Urinary bladder (tissue), 4 donors: ENCODE results near the gene DRC7. TPM values are rescaled to one million over a fixed set of nuclear protein-coding genes. Genes with fewer than 3 reads are reported as not detected.
"Not testable (repeated sequence)": the region's sequence is repeated elsewhere in the genome, so short reads cannot be mapped to it uniquely, and the experiment has no call there.

ENCODE experiments used
- DNase-seq: peaks from one replicate; pipeline ENCODE4 v3.0.0-alpha.2; 2015; ENCODE audit errors: extremely low spot score
- H3K27ac ChIP-seq: one replicate; pipeline ENCODE4 v1.5.1; 2013; ENCODE audit warnings: low read depth, mild to moderate bottlenecking, moderate library complexity
- H3K36me3 ChIP-seq: one replicate; pipeline ENCODE4 v1.6.1; 2013; ENCODE audit warnings: mild to moderate bottlenecking, moderate library complexity; ENCODE audit not compliant: insufficient read depth
- H3K4me1 ChIP-seq: one replicate; pipeline ENCODE4 v1.6.1; 2013; ENCODE audit warnings: mild to moderate bottlenecking, moderate library complexity; ENCODE audit not compliant: insufficient read depth
- H3K4me3 ChIP-seq: one replicate; pipeline ENCODE4 v1.5.1; 2013; ENCODE audit warnings: low read depth, low read length
- WGBS: extraction: QIAGEN DNeasy Blood & Tissue Kit; methylation state at CpG from one replicate; pipeline ENCODE4 v1.1.7; 2013; 5-methylcytosine and 5-hydroxymethylcytosine counted together
- polyA plus RNA-seq: library from polyadenylated mRNA; stranded (reverse); fragments of 200-250 nt; gene quantifications from one replicate; pipeline ENCODE4 v1.2.3, GENCODE V29; 2013
- total RNA-seq: library from RNA; depleted of rRNA; stranded (reverse); fragments of >200 nt; gene quantifications from one replicate; pipeline ENCODE4 v1.2.3, GENCODE V29; 2014
- donor health status: healthy with polysubstance abuse.
- donor health status: healthy.

Gene DRC7
- total and polyA plus RNA-seq, 2 donors, result not detected

GRCh38 chr16:57700781-57701551 is 6.4 kb downstream of the DRC7 start:
- Histone ChIP-seq H3K4me3 (no peak overlapping the region), H3K27ac (no peak overlapping the region), H3K4me1 (no peaks in the 10 kb centered on the region), H3K36me3 (no peaks in the 10 kb centered on the region)
- DNase-seq, result no peak
- 70% methylated on average over 10 of the region's 10 CpGs for WGBS

- no peaks in the 10 kb centered on the region for H3K4me1 ChIP-seq
- DNase-seq, result no peak
- no peaks in the 10 kb centered on the region for H3K36me3 ChIP-seq
- 54% methylated on average over 23 of the region's 23 CpGs for WGBS
- no peak overlapping the region for H3K4me3 ChIP-seq
- no peak overlapping the region for H3K27ac ChIP-seq
Observed at GRCh38 chr16:57701759-57702371, 7.3 kb downstream of the DRC7 start.

- 90% methylated on average over 11 of the region's 11 CpGs for WGBS
- H3K4me3 ChIP-seq, result no peak overlapping the region
- H3K36me3 ChIP-seq, result no peaks in the 10 kb centered on the region
- no peaks in the 10 kb centered on the region for H3K4me1 ChIP-seq
- DNase-seq, result no peak
- no peak overlapping the region for H3K27ac ChIP-seq
Observed at GRCh38 chr16:57703416-57704010, 8.9 kb downstream of the DRC7 start.

GRCh38 chr16:57704011-57704904 is 9.7 kb downstream of the DRC7 start:
- Histone ChIP-seq H3K4me3 (no peak overlapping the region), H3K36me3 (no peaks in the 10 kb centered on the region), H3K4me1 (no peaks in the 10 kb centered on the region), H3K27ac (no peak overlapping the region)
- DNase-seq, result no peak
- 71% methylated on average over 11 of the region's 11 CpGs for WGBS

GRCh38 chr16:57704905-57705852 is 10.6 kb downstream of the DRC7 start:
- Histone ChIP-seq H3K27ac (no peak overlapping the region), H3K36me3 (no peaks in the 10 kb centered on the region), H3K4me1 (no peaks in the 10 kb centered on the region), H3K4me3 (no peak overlapping the region)
- 94% methylated on average over 4 of the region's 4 CpGs for WGBS
- no peak for DNase-seq

GRCh38 chr16:57706717-57707116 is 12.1 kb downstream of the DRC7 start:
- no peak overlapping the region for H3K27ac ChIP-seq
- no peaks in the 10 kb centered on the region for H3K4me1 ChIP-seq
- DNase-seq, result no peak
- H3K4me3 ChIP-seq, result no peak overlapping the region
- WGBS, result 92% methylated on average over 1 of the region's 1 CpG
- H3K36me3 ChIP-seq, result no peaks in the 10 kb centered on the region

- no peak for DNase-seq
- H3K4me3 ChIP-seq, result no peak overlapping the region
- no peaks in the 10 kb centered on the region for H3K36me3 ChIP-seq
- 89% methylated on average over 11 of the region's 11 CpGs for WGBS
- H3K4me1 ChIP-seq, result no peaks in the 10 kb centered on the region
- no peak overlapping the region for H3K27ac ChIP-seq
Observed at GRCh38 chr16:57707331-57707730, 12.7 kb downstream of the DRC7 start.

- WGBS, result 90% methylated on average over 3 of the region's 3 CpGs
- H3K4me1 ChIP-seq, result no peaks in the 10 kb centered on the region
- no peaks in the 10 kb centered on the region for H3K36me3 ChIP-seq
- no peak overlapping the region for H3K4me3 ChIP-seq
- no peak overlapping the region for H3K27ac ChIP-seq
- DNase-seq, result no peak
Observed at GRCh38 chr16:57708168-57708567, 13.6 kb downstream of the DRC7 start.

- no peak overlapping the region for H3K4me3 ChIP-seq
- WGBS, result 83% methylated on average over 3 of the region's 3 CpGs
- H3K27ac ChIP-seq, result no peak overlapping the region
- no peak for DNase-seq
- H3K36me3 ChIP-seq, result no peaks in the 10 kb centered on the region
- no peaks in the 10 kb centered on the region for H3K4me1 ChIP-seq
Observed at GRCh38 chr16:57709663-57710062, 15.1 kb downstream of the DRC7 start.

GRCh38 chr16:57711346-57711745 is 16.7 kb downstream of the DRC7 start:
- WGBS, result 83% methylated on average over 5 of the region's 5 CpGs
- Histone ChIP-seq H3K4me3 (no peak overlapping the region), H3K4me1 (no peaks in the 10 kb centered on the region), H3K36me3 (no peaks in the 10 kb centered on the region), H3K27ac (no peak overlapping the region)
- DNase-seq, result no peak

GRCh38 chr16:57711993-57712392 is 17.4 kb downstream of the DRC7 start:
- no peak for DNase-seq
- Histone ChIP-seq H3K4me1 (no peaks in the 10 kb centered on the region), H3K36me3 (no peaks in the 10 kb centered on the region), H3K27ac (no peak overlapping the region), H3K4me3 (no peak overlapping the region)
- 90% methylated on average over 3 of the region's 3 CpGs for WGBS

GRCh38 chr16:57712569-57712968 is 18.0 kb downstream of the DRC7 start:
- not testable (repeated sequence) for H3K4me3 ChIP-seq, DNase-seq, H3K27ac ChIP-seq, H3K36me3 ChIP-seq, H3K4me1 ChIP-seq
- WGBS, result 63% methylated on average over 6 of the region's 6 CpGs
